GM12878 (cell line): ENCODE data around the gene ARF3. TPM values are rescaled to one million over a fixed set of nuclear protein-coding genes. Genes with fewer than 3 reads are reported as not detected.

Experiments used
- CREB1 ChIP-seq: IDR thresholded peaks from 2 replicates; pipeline ENCODE4 v1.6.1; 2012; ENCODE audit warnings: low read depth, mild to moderate bottlenecking, inconsistent platforms
- GATAD2B ChIP-seq: fragments of 450-650 bp; conservative IDR thresholded peaks from 2 replicates; pipeline ENCODE4 v1.6.1; 2017; ENCODE audit warnings: low read depth, mild to moderate bottlenecking, moderate library complexity
- IKZF1 ChIP-seq: fragments of 450-650 bp; conservative IDR thresholded peaks from 2 replicates; pipeline ENCODE4 v1.6.1; 2017; ENCODE audit warnings: antibody characterized with exemption, mild to moderate bottlenecking
- IRF4 ChIP-seq: IDR thresholded peaks from 2 replicates; pipeline ENCODE4 v1.6.1; 2011; ENCODE audit warnings: low read depth, low read length
- KLF5 ChIP-seq: fragments of 450-650 bp; IDR thresholded peaks from 2 replicates; pipeline ENCODE4 v1.6.1; 2014; ENCODE audit warnings: mild to moderate bottlenecking; ENCODE audit not compliant: partially characterized antibody
- MEF2B ChIP-seq: fragments of 450-650 bp; IDR thresholded peaks from 2 replicates; pipeline ENCODE4 v1.6.1; 2018; ENCODE audit warnings: mild to moderate bottlenecking, moderate library complexity; ENCODE audit not compliant: partially characterized antibody, poor library complexity, severe bottlenecking
- MXI1 ChIP-seq: fragments of 150-350 bp; IDR thresholded peaks from 2 replicates; pipeline ENCODE4 v1.6.1; 2011; ENCODE audit warnings: low read depth, mild to moderate bottlenecking, inconsistent platforms, low read length, improper control_type of control experiment
- MYC ChIP-seq: IDR thresholded peaks from 2 replicates; pipeline ENCODE4 v1.6.1; 2011; ENCODE audit warnings: mild to moderate bottlenecking, low read length, moderate library complexity, inconsistent platforms; ENCODE audit not compliant: insufficient read depth, insufficient replicate concordance, insufficient read length, severe bottlenecking
- NR2F1 ChIP-seq: fragments of 450-650 bp; conservative IDR thresholded peaks from 2 replicates; pipeline ENCODE4 v1.6.1; 2017; ENCODE audit warnings: mild to moderate bottlenecking
- POLR2AphosphoS5 ChIP-seq: IDR thresholded peaks from 2 replicates; pipeline ENCODE4 v1.6.1; 2011; ENCODE audit warnings: mild to moderate bottlenecking, low read length, inconsistent platforms
- POU2F2 ChIP-seq: IDR thresholded peaks from 3 replicates; pipeline ENCODE4 v1.6.1; 2011; ENCODE audit warnings: low read depth, mild to moderate bottlenecking, low read length, borderline replicate concordance
- RAD51 ChIP-seq: fragments of 450-650 bp; IDR thresholded peaks from 2 replicates; pipeline ENCODE4 v1.6.1; 2016; ENCODE audit warnings: moderate library complexity, mild to moderate bottlenecking, inconsistent platforms
- RFX5 ChIP-seq: IDR thresholded peaks from 2 replicates; pipeline ENCODE4 v1.6.1; 2011; ENCODE audit warnings: low read depth, low read length, improper control_type of control experiment
- TCF7 ChIP-seq: IDR thresholded peaks from 2 replicates; pipeline ENCODE4 v1.6.1; 2014; ENCODE audit warnings: antibody characterized with exemption, borderline replicate concordance
- polyA plus RNA-seq, 11 experiments: library from polyadenylated mRNA; depleted of rRNA in 4 of 11; unstranded in 6 of 11; stranded (reverse) in 5 of 11; fragments of >200 nt; fragmentation: Nextera tagmentation in 4 of 11; fragmentation: Illumina TruSeq in 1 of 11; extraction: Ambion mirVana in 4 of 11; extraction: Trizol in 1 of 11; gene quantifications; 1 replicate in 1 of 11; 2 replicates in 10 of 11; pipeline versions ENCODE4 v1.2.1 to v1.2.3, GENCODE V29; 2011 to 2016; ENCODE audit warnings: inconsistent platforms in 2 of 11, missing spikeins in 2 of 11, low read depth in 1 of 11
- total RNA-seq, 4 experiments: library from RNA; depleted of rRNA in 3 of 4; stranded (reverse); fragments of >200 nt in 3 of 4; fragmentation: Illumina TruSeq in 1 of 4; extraction: Trizol in 1 of 4; gene quantifications; 2 replicates each; pipeline versions ENCODE4 v1.2.1 to v1.2.3, GENCODE V29; 2013 to 2021

The ARF3 gene
- total and polyA plus RNA-seq, 10 of the 15 experiments (the other 5 are each of a cell fraction or from before 2014, with no cell fraction given) = 8.7 to 263 (median 74.4) TPM

DNA sequence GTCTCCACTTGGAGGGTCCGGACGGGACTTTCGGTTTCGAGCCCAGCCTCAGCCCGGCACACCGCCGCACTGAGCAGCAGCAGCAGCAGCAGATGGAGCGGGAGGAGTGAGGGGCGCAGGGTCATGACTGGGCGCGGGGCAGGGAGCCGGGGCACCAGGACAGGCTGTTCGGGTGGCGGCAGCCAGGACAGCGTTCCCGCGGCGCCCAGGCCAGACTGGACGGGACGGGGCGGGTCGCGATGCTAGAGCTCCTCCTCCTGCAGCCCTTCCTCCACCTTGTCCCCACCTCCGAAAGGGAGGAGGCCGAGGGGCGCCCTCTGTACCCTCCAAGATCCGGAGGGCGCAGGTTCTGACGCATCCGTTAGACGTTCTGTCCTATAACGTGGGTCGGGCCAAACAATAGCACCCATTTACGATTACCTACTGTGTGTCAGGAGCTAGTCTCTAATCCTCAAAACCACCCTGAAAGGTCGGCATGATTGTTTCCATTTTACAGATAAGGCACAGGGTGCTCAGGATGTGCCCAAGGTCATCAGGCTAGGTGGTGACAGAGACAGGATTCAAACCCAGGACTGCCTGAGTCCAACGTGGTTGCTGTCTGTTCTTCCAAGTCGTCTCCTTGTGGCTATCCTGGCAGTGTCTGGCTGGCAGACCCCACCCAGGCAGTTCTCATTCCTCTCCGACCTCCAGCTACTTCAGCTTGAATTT lies 31.8 kb downstream of the ARF3 start, which contains the start of gene FKBP11 (continued):
- TF ChIP-seq NR2F1 (peak; percentile 52), KLF5 (peak; percentile 29), MXI1 (peak; percentile 56; the same call in 1 of the 2 replicates), IKZF1 (peak; percentile 46), MYC (no peak), POU2F2 (peak; percentile 10; the same call in 1 of the 3 replicates), TCF7 (no peak), CREB1 (0 out of 2 replicates have a peak, but pooled peaks have one; percentile 41), MEF2B (no peak), RFX5 (no peak), GATAD2B (peak; percentile 67; the same call in 1 of the 2 replicates), RAD51 (no peak), POLR2AphosphoS5 (peak; percentile 75), IRF4 (no peak)
